Mammary epithelial cell (primary cell): ENCODE data around the gene SCG3.

Experiments
- CTCF ChIP-seq, 2 donors: IDR thresholded peaks in 1 of 2; conservative IDR thresholded peaks in 1 of 2; 2 replicates each; pipeline ENCODE4 v1.5.1; 2011 to 2012; ENCODE audit warnings: inconsistent platforms in 2 of 2, low read length in 2 of 2, mild to moderate bottlenecking in 2 of 2, control low read depth in 1 of 2, low read depth in 1 of 2; ENCODE audit not compliant: insufficient read depth in 1 of 2; ENCODE audit errors: extremely low read depth in 1 of 2
- EZH2 ChIP-seq: IDR thresholded peaks from 2 replicates; pipeline ENCODE4 v1.6.1; 2012; ENCODE audit warnings: low read length, inconsistent platforms, borderline replicate concordance

GRCh38 chr15:51724673-51725072 is 43.4 kb downstream of the SCG3 start:
- TF ChIP-seq EZH2 (no peak), CTCF (conservative IDR thresholded peaks at IDR 0.05 in 1 of 2, IDR thresholded peaks at IDR 0.05 in 1 of 2; ENCODE audit: extremely low read depth in 1 of 2, insufficient read depth in 1 of 2, low read depth in 1 of 2, low read length in 2 of 2) (no peak)
